Memory B cell (primary cell): ENCODE results near the gene TULP4.

Source experiments
- ATAC-seq: fragments of 150-1000 bp; cut with Tn5 transposase; 2 replicates; pipeline ENCODE4 v1.10.0; 2021; ENCODE audit warnings: low read depth, mild to moderate bottlenecking, moderate library complexity
- DNase-seq, 2 donors: peaks; one replicate each; pipeline ENCODE4 v3.0.0; 2022; ENCODE audit warnings: low spot score in 2 of 2
- H3K27ac Mint-ChIP-seq: one replicate; pipeline ENCODE4 v1.8.0; 2022; ENCODE audit warnings: mild to moderate bottlenecking, moderate library complexity, mixed read lengths
- H3K27me3 Mint-ChIP-seq: one replicate; pipeline ENCODE4 v1.8.0; 2022; ENCODE audit warnings: mixed read lengths
- H3K36me3 Mint-ChIP-seq: one replicate; pipeline ENCODE4 v1.8.0; 2022; ENCODE audit warnings: mild to moderate bottlenecking, mixed read lengths
- H3K4me1 Mint-ChIP-seq: one replicate; pipeline ENCODE4 v1.8.0; 2022; ENCODE audit warnings: mixed read lengths
- H3K4me3 Mint-ChIP-seq: one replicate; pipeline ENCODE4 v1.8.0; 2022; ENCODE audit warnings: mild to moderate bottlenecking, moderate library complexity, mixed read lengths
- H3K9me3 Mint-ChIP-seq: one replicate; pipeline ENCODE4 v1.8.0; 2022; ENCODE audit warnings: mixed read lengths

Gene TULP4

DNA sequence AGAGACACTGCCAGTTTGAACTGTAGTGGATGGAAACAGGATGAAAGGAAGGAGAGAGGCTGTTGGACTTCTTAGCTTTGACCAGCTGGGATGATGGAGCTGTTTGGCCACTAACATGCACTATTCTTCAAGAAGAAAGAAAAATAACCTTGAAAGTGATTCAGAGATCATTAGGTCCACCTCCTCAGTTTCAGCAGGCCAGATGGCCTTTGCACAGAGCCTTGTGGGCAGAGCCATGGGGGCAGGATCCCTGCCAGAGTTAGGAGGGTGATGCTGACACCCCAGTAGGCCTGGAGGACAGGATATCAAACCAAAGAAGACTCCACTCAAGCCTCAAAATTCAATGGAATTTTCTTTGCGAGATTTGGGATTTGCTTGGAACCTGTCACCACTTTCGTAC is 173.2 kb downstream of the TULP4 start:
- no peak for DNase-seq
- no peaks in the 10 kb centered on the region for H3K27me3 Mint-ChIP-seq
- no peak for ATAC-seq
- no peak overlapping the region for H3K27ac Mint-ChIP-seq
- H3K4me1 Mint-ChIP-seq, result peaks cover 2% of the 10 kb centered on the region
- no peaks in the 10 kb centered on the region for H3K9me3 Mint-ChIP-seq
- H3K36me3 Mint-ChIP-seq, result peaks cover 35% of the 10 kb centered on the region
- H3K4me3 Mint-ChIP-seq, result no peak overlapping the region

GRCh38 chr6:158487495-158487894 is 175.2 kb downstream of the TULP4 start:
- no peaks in the 10 kb centered on the region for H3K9me3 Mint-ChIP-seq
- DNase-seq (no peak), ATAC-seq (no peak)
- no peak overlapping the region for H3K27ac Mint-ChIP-seq
- no peak overlapping the region for H3K4me3 Mint-ChIP-seq
- peaks cover 27% of the 10 kb centered on the region for H3K36me3 Mint-ChIP-seq
- H3K4me1 Mint-ChIP-seq, result no peaks in the 10 kb centered on the region
- no peaks in the 10 kb centered on the region for H3K27me3 Mint-ChIP-seq

DNA sequence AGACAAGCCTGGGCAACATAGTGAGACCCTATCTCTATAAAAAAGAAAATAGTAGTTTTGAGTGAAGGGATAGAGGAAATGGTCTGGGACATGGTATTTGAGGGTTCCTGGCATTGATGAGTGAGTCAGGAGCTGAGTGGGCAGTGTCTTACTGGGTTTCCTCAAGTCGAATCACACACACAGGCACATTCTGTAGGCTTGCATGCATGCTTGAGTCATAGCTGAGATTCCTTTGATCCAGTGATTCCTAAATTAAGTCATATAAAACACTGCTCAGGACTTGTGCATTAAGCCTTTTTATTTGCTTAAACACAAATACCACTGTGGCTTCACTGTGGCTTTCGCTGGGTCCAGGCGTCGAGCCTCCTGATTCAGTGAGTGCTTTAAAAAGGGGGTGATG is 175.8 kb downstream of the TULP4 start:
- Mint-ChIP-seq H3K4me1 (no peaks in the 10 kb centered on the region), H3K27ac (no peak overlapping the region), H3K9me3 (no peaks in the 10 kb centered on the region), H3K27me3 (no peaks in the 10 kb centered on the region), H3K36me3 (peaks cover 29% of the 10 kb centered on the region), H3K4me3 (no peak overlapping the region)
- no peak for ATAC-seq
- no peak for DNase-seq

- H3K4me3 Mint-ChIP-seq, result no peak overlapping the region
- peaks cover 36% of the 10 kb centered on the region for H3K36me3 Mint-ChIP-seq
Observed at GRCh38 chr6:158489441-158489840, 177.2 kb downstream of the TULP4 start.

DNA sequence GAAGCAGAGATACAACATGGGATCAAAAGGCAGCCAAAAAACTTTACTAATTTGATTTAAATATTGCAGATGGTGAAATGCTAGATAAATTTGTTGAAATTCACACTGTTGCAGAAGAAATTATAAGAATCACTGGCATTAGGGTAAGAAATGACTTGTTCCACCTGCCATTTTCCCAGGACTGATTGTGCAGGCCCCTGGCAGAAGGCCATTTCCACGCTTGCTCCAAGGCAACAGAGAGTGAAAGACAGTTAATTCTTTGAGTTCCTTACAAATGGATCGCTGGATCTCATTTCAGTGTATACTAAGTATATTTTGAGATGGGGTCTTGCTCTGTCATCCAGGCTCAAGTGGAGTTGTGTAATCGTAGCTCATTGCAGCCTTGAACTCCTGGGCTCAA is 180.6 kb downstream of the TULP4 start:
- Mint-ChIP-seq H3K27me3 (no peaks in the 10 kb centered on the region), H3K4me3 (no peak overlapping the region), H3K27ac (no peak overlapping the region), H3K4me1 (no peaks in the 10 kb centered on the region), H3K36me3 (peaks cover 29% of the 10 kb centered on the region), H3K9me3 (no peaks in the 10 kb centered on the region)
- no peak for DNase-seq
- no peak for ATAC-seq

More at GRCh38 chr6:158489441-158489840, 177.2 kb downstream of the TULP4 start:
- no peaks in the 10 kb centered on the region for H3K27me3 Mint-ChIP-seq
- ATAC-seq (no peak), DNase-seq (no peak)
- no peaks in the 10 kb centered on the region for H3K4me1 Mint-ChIP-seq
- H3K9me3 Mint-ChIP-seq, result no peaks in the 10 kb centered on the region
- no peak overlapping the region for H3K27ac Mint-ChIP-seq

DNA sequence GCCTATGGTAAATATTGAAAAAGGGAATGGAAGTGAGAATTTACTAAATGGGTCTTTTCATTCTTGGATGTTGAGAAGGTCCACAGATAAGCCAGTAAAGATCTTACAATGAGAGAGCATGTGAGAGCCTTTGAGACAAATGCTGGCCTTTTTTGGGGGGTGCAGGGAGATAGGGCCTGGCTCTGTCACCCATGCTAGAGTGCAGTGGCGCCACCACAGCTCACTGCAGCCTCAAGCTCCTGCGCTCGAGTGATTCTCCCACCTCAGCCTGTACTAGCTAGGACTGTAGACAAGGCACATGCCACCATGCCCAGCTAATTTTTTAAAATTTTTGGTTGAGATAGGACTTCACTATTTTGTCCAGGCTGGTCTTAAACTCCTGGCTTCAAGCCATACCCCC is 184.4 kb downstream of the TULP4 start:
- H3K36me3 Mint-ChIP-seq, result peaks cover 35% of the 10 kb centered on the region

DNA sequence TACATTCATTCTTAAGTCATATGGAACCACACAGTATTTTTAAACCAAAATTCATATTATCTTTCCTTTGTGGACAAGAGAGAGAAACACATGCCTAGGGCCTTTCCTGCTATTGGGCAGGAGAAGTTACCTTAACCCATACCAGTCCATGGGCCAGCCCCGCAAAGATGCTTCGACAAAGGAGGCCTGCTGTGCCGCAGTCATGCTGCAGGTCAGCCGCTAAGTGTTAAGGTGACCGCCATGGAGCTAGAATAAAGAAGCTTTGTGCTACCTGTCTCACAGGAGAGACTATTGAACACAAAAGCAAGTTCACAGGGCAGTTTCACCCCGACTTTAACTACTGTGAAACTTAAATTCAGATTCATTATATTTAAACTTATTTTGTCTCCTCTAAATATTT is 185.4 kb downstream of the TULP4 start:
- Mint-ChIP-seq H3K36me3 (peaks cover 34% of the 10 kb centered on the region), H3K4me3 (no peak overlapping the region), H3K9me3 (no peaks in the 10 kb centered on the region), H3K27me3 (no peaks in the 10 kb centered on the region), H3K4me1 (no peaks in the 10 kb centered on the region), H3K27ac (no peak overlapping the region)
- no peak for ATAC-seq
- no peak for DNase-seq

More for the DNA sequence above, 184.4 kb downstream of the TULP4 start:
- no peaks in the 10 kb centered on the region for H3K27me3 Mint-ChIP-seq
- no peaks in the 10 kb centered on the region for H3K4me1 Mint-ChIP-seq
- H3K4me3 Mint-ChIP-seq, result no peak overlapping the region
- H3K9me3 Mint-ChIP-seq, result no peaks in the 10 kb centered on the region
- H3K27ac Mint-ChIP-seq, result no peak overlapping the region
- ATAC-seq, result no peak
- no peak for DNase-seq

DNA sequence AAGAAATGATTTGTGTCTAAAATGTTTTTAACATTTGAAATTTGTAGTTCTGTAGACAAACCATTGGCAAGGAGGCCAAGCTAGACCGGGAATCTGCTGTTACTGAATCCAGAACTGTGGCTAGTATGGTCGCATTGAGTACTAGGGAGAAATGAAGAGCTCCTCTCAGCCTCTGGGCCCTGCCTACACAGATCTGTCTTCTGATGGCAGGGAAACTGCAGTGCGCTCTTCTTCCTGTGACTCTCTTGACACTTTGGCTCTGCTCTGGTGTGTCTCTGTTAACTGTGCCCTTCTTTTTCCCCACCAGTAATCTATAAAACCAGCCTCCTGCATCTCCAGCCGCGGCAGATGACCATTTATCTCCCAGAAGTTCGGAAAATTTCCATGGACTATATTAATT is 186.1 kb downstream of the TULP4 start:
- Mint-ChIP-seq H3K4me1 (no peaks in the 10 kb centered on the region), H3K27ac (no peak overlapping the region), H3K27me3 (no peaks in the 10 kb centered on the region), H3K4me3 (no peak overlapping the region), H3K36me3 (peaks cover 39% of the 10 kb centered on the region), H3K9me3 (no peaks in the 10 kb centered on the region)
- ATAC-seq (no peak), DNase-seq (no peak)

- Mint-ChIP-seq H3K27ac (peak overlapping the region; percentile 10), H3K4me3 (no peak overlapping the region), H3K9me3 (no peaks in the 10 kb centered on the region), H3K4me1 (peaks cover under 1% of the 10 kb centered on the region), H3K36me3 (peaks cover 36% of the 10 kb centered on the region), H3K27me3 (no peaks in the 10 kb centered on the region)
- no peak for DNase-seq
- no peak for ATAC-seq
Observed at GRCh38 chr6:158499601-158500000, 187.3 kb downstream of the TULP4 start.

DNA sequence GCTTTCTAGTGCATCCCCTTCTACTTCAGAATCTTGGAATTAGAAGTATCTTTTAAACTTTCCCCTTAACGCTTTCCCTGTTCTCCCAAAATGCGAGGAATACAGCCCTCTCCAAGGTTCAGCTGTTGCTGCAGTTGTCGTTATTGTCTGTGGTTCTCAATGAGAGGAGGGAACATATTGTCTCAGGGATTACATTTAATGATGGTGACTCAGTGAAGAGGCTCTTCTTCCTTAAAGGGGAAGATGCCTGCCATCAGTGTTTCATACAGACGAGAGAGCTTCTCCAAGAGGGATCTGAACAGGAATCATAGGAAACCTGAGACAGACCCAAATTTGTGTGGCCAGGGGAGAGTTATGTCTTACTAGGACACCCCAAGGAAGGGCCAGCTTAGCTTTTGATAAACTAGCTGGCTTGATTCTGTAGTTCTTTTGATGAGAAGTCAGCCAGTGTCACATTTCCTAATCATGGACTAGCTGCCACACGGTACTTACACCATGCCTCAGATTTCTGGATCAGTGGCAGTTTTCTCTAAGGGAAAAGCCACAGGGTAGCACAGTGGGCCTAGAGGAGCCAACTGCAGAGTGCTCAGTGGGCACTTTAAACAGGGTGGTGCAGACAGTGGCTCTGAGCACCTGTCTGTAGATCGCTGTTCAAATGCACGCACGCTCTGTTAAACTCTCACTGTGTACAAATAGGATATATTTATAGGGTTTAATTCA is 187.9 kb downstream of the TULP4 start:
- peak overlapping the region; percentile 10 for H3K27ac Mint-ChIP-seq
- peaks cover 40% of the 10 kb centered on the region for H3K36me3 Mint-ChIP-seq
- H3K4me1 Mint-ChIP-seq, result peaks cover 6% of the 10 kb centered on the region
- DNase-seq (no peak), ATAC-seq (no peak)
- H3K9me3 Mint-ChIP-seq, result no peaks in the 10 kb centered on the region
- no peaks in the 10 kb centered on the region for H3K27me3 Mint-ChIP-seq
- H3K4me3 Mint-ChIP-seq, result no peak overlapping the region

- Mint-ChIP-seq H3K4me3 (no peak overlapping the region), H3K4me1 (peaks cover 6% of the 10 kb centered on the region), H3K9me3 (no peaks in the 10 kb centered on the region), H3K36me3 (peaks cover 42% of the 10 kb centered on the region), H3K27ac (no peak overlapping the region), H3K27me3 (no peaks in the 10 kb centered on the region)
- ATAC-seq (no peak), DNase-seq (no peak)
Observed at GRCh38 chr6:158501360-158502262, 189.3 kb downstream of the TULP4 start.

DNA sequence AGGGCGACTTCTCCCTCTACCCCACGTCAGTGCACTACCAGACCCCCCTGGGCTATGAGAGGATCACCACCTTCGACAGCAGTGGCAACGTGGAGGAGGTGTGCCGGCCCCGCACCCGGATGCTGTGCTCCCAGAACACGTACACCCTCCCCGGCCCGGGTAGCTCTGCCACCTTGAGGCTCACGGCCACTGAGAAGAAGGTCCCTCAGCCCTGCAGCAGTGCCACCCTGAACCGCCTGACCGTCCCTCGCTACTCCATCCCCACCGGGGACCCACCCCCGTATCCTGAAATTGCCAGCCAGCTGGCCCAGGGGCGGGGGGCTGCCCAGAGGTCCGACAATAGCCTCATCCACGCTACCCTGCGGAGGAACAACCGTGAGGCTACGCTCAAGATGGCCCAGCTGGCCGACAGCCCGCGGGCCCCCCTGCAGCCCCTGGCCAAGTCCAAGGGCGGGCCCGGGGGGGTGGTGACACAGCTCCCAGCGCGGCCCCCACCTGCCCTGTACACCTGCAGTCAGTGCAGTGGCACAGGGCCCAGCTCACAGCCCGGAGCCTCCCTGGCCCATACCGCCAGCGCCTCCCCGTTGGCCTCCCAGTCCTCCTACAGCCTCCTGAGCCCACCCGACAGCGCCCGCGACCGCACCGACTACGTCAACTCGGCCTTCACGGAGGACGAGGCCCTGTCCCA is 190.1 kb downstream of the TULP4 start:
- DNase-seq (no peak), ATAC-seq (no peak)
- Mint-ChIP-seq H3K36me3 (peaks cover 48% of the 10 kb centered on the region), H3K27me3 (no peaks in the 10 kb centered on the region), H3K9me3 (no peaks in the 10 kb centered on the region), H3K4me3 (no peak overlapping the region), H3K4me1 (peaks cover 6% of the 10 kb centered on the region), H3K27ac (no peak overlapping the region)

DNA sequence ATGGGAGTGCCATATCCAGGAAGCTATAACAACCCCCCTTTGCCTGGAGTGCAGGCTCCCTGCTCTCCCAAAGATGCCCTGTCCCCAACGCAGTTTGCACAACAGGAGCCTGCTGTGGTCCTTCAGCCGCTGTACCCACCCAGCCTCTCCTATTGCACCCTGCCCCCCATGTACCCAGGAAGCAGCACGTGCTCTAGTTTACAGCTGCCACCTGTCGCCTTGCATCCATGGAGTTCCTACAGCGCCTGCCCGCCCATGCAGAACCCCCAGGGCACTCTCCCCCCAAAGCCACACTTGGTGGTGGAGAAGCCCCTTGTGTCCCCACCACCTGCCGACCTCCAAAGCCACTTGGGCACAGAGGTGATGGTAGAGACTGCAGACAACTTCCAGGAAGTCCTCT is 191.0 kb downstream of the TULP4 start:
- no peak for ATAC-seq

GRCh38 chr6:158503846-158504245 is 191.6 kb downstream of the TULP4 start:
- DNase-seq (no peak), ATAC-seq (no peak)
- Mint-ChIP-seq H3K9me3 (no peaks in the 10 kb centered on the region), H3K27me3 (no peaks in the 10 kb centered on the region), H3K4me1 (peaks cover 6% of the 10 kb centered on the region), H3K4me3 (no peak overlapping the region), H3K27ac (no peak overlapping the region), H3K36me3 (peaks cover 43% of the 10 kb centered on the region)

More for the DNA sequence above, 191.0 kb downstream of the TULP4 start:
- Mint-ChIP-seq H3K4me3 (no peak overlapping the region), H3K27ac (no peak overlapping the region), H3K36me3 (peaks cover 48% of the 10 kb centered on the region), H3K9me3 (no peaks in the 10 kb centered on the region), H3K4me1 (peaks cover 6% of the 10 kb centered on the region), H3K27me3 (no peaks in the 10 kb centered on the region)
- no peak for DNase-seq
